ENCODE results near the gene PLXNA4.

The PLXNA4 gene

GRCh38 chr7:132345543-132346129 lies 230.6 kb downstream of the PLXNA4 start:
- DNase-seq (ENCODE audit: low spot score), result no peak
- ChIA-PET CTCF (interaction anchor here (0.6 kb wide), 1 partner anchor 720 kb away, joined by 6 read pairs; no protein-coding TSS in a partner anchor), POLR2A (ENCODE audit: low non-redundant PET) (no interaction called here)
- H3K27ac ChIP-seq, result no peak overlapping the region
- TF ChIP-seq CTCF (conservative IDR thresholded peaks at IDR 0.05; ENCODE audit: low read depth), result no peak

GRCh38 chr7:132345030-132345429 lies 231.2 kb downstream of the PLXNA4 start:
- ChIA-PET POLR2A (ENCODE audit: low non-redundant PET) (no interaction called here), CTCF (no interaction called here)
- no peak for DNase-seq (ENCODE audit: low spot score)
- H3K27ac ChIP-seq, result no peak overlapping the region
- TF ChIP-seq CTCF (conservative IDR thresholded peaks at IDR 0.05; ENCODE audit: low read depth), result no peak

GRCh38 chr7:132343199-132343598 lies 233.1 kb downstream of the PLXNA4 start:
- no peak overlapping the region for H3K27ac ChIP-seq
- no peak for TF ChIP-seq CTCF (conservative IDR thresholded peaks at IDR 0.05; ENCODE audit: low read depth)
- no peak for DNase-seq (ENCODE audit: low spot score)
- POLR2A ChIA-PET (ENCODE audit: low non-redundant PET), result no interaction called here
- CTCF ChIA-PET, result no interaction called here

- DNase-seq (ENCODE audit: low spot score), result no peak
- H3K27ac ChIP-seq, result no peak overlapping the region
- ChIA-PET POLR2A (ENCODE audit: low non-redundant PET) (no interaction called here), CTCF (no interaction called here)
- no peak for TF ChIP-seq CTCF (conservative IDR thresholded peaks at IDR 0.05; ENCODE audit: low read depth)
Observed at GRCh38 chr7:132337450-132338080, 238.7 kb downstream of the PLXNA4 start.

GRCh38 chr7:132336797-132337196 lies 239.5 kb downstream of the PLXNA4 start:
- CTCF ChIA-PET, result no interaction called here
- no peak for DNase-seq (ENCODE audit: low spot score)
- H3K27ac ChIP-seq, result no peak overlapping the region
- TF ChIP-seq CTCF (conservative IDR thresholded peaks at IDR 0.05; ENCODE audit: low read depth), result no peak
- POLR2A ChIA-PET (ENCODE audit: low non-redundant PET), result no interaction called here

- ChIA-PET CTCF (no interaction called here), POLR2A (ENCODE audit: low non-redundant PET) (no interaction called here)
- H3K27ac ChIP-seq, result no peak overlapping the region
- no peak for DNase-seq (ENCODE audit: low spot score)
- no peak for TF ChIP-seq CTCF (conservative IDR thresholded peaks at IDR 0.05; ENCODE audit: low read depth)
Observed at GRCh38 chr7:132333301-132333700, 243.0 kb downstream of the PLXNA4 start.
